ENCODE data around the gene BCOR.

DNA sequence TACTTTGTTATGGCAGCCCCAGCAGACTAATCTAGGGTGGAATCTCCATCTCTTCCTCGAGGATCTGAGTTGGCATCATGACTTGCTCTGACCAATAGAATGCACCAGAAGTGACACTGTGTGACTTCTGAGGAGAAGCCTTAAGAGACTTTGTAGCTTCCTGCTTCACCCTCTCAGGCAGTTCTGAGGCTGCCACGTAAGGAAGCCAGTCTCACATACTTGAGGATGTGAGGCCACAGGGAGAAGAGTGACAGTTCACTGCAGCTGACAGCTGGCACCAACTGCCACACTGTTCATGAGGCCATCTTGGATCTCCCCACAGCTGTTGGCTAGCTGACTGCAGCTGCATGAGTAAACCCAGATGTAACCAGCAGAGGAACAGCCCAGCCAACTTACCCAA lies 29.3 kb upstream of the BCOR start:
- TF ChIP-seq, protein P1, sequence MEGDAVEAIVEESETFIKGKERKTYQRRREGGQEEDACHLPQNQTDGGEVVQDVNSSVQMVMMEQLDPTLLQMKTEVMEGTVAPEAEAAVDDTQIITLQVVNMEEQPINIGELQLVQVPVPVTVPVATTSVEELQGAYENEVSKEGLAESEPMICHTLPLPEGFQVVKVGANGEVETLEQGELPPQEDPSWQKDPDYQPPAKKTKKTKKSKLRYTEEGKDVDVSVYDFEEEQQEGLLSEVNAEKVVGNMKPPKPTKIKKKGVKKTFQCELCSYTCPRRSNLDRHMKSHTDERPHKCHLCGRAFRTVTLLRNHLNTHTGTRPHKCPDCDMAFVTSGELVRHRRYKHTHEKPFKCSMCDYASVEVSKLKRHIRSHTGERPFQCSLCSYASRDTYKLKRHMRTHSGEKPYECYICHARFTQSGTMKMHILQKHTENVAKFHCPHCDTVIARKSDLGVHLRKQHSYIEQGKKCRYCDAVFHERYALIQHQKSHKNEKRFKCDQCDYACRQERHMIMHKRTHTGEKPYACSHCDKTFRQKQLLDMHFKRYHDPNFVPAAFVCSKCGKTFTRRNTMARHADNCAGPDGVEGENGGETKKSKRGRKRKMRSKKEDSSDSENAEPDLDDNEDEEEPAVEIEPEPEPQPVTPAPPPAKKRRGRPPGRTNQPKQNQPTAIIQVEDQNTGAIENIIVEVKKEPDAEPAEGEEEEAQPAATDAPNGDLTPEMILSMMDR (IDR thresholded peaks at IDR 0.05): no peak
- TF ChIP-seq POLR2A (IDR thresholded peaks at IDR 0.05): no peak

Measured in heart left ventricle (tissue), 13 donors.